Uterus (tissue), 4 donors: ENCODE measurements around the gene PRKG1. TPM values are rescaled to one million over a fixed set of nuclear protein-coding genes. Genes with fewer than 3 reads are reported as not detected.

Experiments
- DNase-seq, 2 donors: peaks; one replicate each; pipeline ENCODE4 v3.0.0-alpha.2; 2019 to 2020
- H3K27ac ChIP-seq, 2 donors: fragments of 200-600 bp; sonication (generic); 1 replicate in 1 of 2; 2 replicates in 1 of 2; pipeline ENCODE4 v1.5.1; 2016 to 2018
- H3K27me3 ChIP-seq, 2 donors: fragments of 200-600 bp; sonication (generic); one replicate each; pipeline ENCODE4 v1.5.1; 2018 to 2019; ENCODE audit warnings: control low read depth in 1 of 2
- H3K36me3 ChIP-seq, 2 donors: fragments of 200-600 bp; sonication (generic); one replicate each; pipeline ENCODE4 v1.5.1; 2019; ENCODE audit warnings: control low read depth in 1 of 2
- H3K4me1 ChIP-seq, 2 donors: fragments of 200-600 bp; sonication (generic); one replicate each; pipeline ENCODE4 v1.5.1; 2018 to 2019; ENCODE audit warnings: control low read depth in 1 of 2
- H3K4me3 ChIP-seq, 2 donors: fragments of 200-600 bp; sonication (generic); 1 replicate in 1 of 2; 2 replicates in 1 of 2; pipeline ENCODE4 v1.5.1; 2018 to 2019; ENCODE audit warnings: mild to moderate bottlenecking in 1 of 2
- H3K9me3 ChIP-seq, 2 donors: fragments of 200-600 bp; sonication (generic); one replicate each; pipeline ENCODE4 v1.5.1; 2019; ENCODE audit warnings: control low read depth in 1 of 2
- POLR2A ChIP-seq, 2 donors: fragments of 450-650 bp; IDR thresholded peaks; one replicate each; pipeline ENCODE4 v1.6.1; 2016; ENCODE audit warnings: antibody characterized with exemption in 2 of 2, mild to moderate bottlenecking in 1 of 2, moderate library complexity in 1 of 2
- intact Hi-C: fragments of 100-400 bp; cut with DNase I; formaldehyde crosslinking; loops from one replicate; pipeline ENCODE4 v1.15.1; 2023; ENCODE audit warnings: low total_unique reads
- total RNA-seq, 4 donors: library from RNA; depleted of rRNA in 3 of 4; stranded (reverse); fragments of >200 nt in 3 of 4; gene quantifications; one replicate each; pipeline versions ENCODE4 v1.1.0 to v1.2.4, GENCODE V29; 2014 to 2023
- TF ChIP-seq, protein P1 (sequence below), 4 experiments: fragments of 200-600 bp in 2 of 4; fragments of 450-650 bp in 2 of 4; sonication (generic) in 2 of 4; IDR thresholded peaks; one replicate each; pipeline ENCODE4 v1.5.1; 2016 to 2019; ENCODE audit warnings: antibody characterized with exemption in 4 of 4, mild to moderate bottlenecking in 2 of 4, moderate library complexity in 1 of 4
- donor health status: DM: yes; HTN: yes; CAD: no.

The PRKG1 gene
- total RNA-seq, 4 donors from 2014 or later, result 32.4 to 136 (median 69.6) TPM

DNA sequence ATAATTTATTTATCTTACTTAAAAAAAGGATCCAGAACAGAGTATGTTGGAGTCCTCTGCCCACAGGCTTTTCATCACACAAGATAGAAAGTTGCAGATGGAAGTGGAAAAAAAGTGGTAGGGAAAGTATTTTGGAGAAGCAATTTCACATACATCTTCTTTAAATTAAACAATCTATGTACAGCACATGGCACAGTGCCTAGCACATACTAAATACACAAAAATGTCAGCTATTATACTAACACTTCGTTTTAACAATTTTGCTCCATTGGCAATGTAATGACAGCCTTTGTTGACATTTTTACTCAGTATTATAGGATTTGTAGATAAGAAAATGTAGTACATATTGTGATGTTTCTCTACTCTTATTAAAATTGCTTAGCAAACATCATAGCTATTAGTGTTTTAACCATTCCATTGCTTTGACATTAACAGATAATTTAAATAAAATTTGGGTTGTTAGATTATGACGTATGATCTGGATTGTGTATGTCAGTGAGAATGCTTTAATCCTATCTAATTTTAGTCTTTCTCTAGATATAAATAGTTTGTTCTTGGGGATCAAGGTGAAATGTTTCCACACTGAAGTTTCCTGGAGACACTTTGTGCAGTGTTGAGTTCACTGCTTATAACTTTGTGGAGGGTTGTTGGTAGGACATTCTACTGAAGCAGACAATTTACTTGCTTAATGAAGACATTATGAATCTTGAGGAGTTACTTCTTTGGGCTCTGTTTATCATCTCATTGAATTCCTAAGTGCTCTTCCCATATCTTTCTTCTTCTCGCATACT, 1037.0 kb downstream of the PRKG1 start:
- intact Hi-C loops, result no loop called here

GRCh38 chr10:52115823-52116222, 1041.5 kb downstream of the PRKG1 start:
- DNase-seq, result no peak
- H3K36me3 ChIP-seq, result no peaks in the 10 kb centered on the region
- H3K4me1 ChIP-seq, result no peaks in the 10 kb centered on the region
- intact Hi-C loops, result no loop called here
- H3K4me3 ChIP-seq, result no peak overlapping the region
- H3K9me3 ChIP-seq, result no peaks in the 10 kb centered on the region
- H3K27me3 ChIP-seq, result no peaks in the 10 kb centered on the region
- H3K27ac ChIP-seq, result no peak overlapping the region
- TF ChIP-seq, protein P1, sequence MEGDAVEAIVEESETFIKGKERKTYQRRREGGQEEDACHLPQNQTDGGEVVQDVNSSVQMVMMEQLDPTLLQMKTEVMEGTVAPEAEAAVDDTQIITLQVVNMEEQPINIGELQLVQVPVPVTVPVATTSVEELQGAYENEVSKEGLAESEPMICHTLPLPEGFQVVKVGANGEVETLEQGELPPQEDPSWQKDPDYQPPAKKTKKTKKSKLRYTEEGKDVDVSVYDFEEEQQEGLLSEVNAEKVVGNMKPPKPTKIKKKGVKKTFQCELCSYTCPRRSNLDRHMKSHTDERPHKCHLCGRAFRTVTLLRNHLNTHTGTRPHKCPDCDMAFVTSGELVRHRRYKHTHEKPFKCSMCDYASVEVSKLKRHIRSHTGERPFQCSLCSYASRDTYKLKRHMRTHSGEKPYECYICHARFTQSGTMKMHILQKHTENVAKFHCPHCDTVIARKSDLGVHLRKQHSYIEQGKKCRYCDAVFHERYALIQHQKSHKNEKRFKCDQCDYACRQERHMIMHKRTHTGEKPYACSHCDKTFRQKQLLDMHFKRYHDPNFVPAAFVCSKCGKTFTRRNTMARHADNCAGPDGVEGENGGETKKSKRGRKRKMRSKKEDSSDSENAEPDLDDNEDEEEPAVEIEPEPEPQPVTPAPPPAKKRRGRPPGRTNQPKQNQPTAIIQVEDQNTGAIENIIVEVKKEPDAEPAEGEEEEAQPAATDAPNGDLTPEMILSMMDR (IDR thresholded peaks at IDR 0.05), result no peak
- TF ChIP-seq POLR2A (IDR thresholded peaks at IDR 0.05), result no peak

More for the DNA sequence above, 1037.0 kb downstream of the PRKG1 start:
- Histone ChIP-seq H3K27ac (no peak overlapping the region), H3K27me3 (no peaks in the 10 kb centered on the region), H3K36me3 (no peaks in the 10 kb centered on the region), H3K9me3 (no peaks in the 10 kb centered on the region), H3K4me3 (no peak overlapping the region), H3K4me1 (no peaks in the 10 kb centered on the region)
- no peak for TF ChIP-seq POLR2A (IDR thresholded peaks at IDR 0.05)
- DNase-seq, result no peak

GRCh38 chr10:52119507-52119906, 1045.2 kb downstream of the PRKG1 start:
- no peaks in the 10 kb centered on the region for H3K9me3 ChIP-seq

DNA sequence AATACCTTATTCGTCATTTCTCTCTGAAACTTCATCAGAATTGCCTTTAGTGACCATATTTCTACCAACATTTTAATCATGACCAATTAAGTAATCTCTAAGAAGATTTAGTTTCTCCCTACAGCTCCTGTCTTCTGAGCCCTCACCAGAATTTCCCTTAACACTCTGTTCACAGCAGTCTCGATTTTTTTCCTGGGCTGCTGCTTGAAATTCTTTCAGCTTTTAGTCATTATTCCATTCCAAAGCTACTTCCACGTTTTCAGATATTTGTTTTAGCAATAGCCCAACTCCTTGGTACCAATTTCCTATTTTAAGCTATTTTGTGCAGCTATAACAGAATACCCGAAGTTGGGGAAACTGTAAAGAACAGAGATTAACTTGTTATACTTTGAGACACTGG, 1047.4 kb downstream of the PRKG1 start:
- Histone ChIP-seq H3K4me3 (no peak overlapping the region), H3K4me1 (no peaks in the 10 kb centered on the region), H3K36me3 (no peaks in the 10 kb centered on the region), H3K27ac (no peak overlapping the region), H3K9me3 (no peaks in the 10 kb centered on the region), H3K27me3 (no peaks in the 10 kb centered on the region)
- TF ChIP-seq POLR2A (IDR thresholded peaks at IDR 0.05), result no peak
- TF ChIP-seq, protein P1 (IDR thresholded peaks at IDR 0.05), result no peak
- intact Hi-C loops, result no loop called here
- DNase-seq, result no peak

More at GRCh38 chr10:52119507-52119906, 1045.2 kb downstream of the PRKG1 start:
- no peak overlapping the region for H3K4me3 ChIP-seq
- TF ChIP-seq, protein P1 (IDR thresholded peaks at IDR 0.05), result no peak
- TF ChIP-seq POLR2A (IDR thresholded peaks at IDR 0.05), result no peak
- H3K36me3 ChIP-seq, result no peaks in the 10 kb centered on the region
- H3K27me3 ChIP-seq, result no peaks in the 10 kb centered on the region
- DNase-seq, result no peak
- H3K27ac ChIP-seq, result no peak overlapping the region
- intact Hi-C loops, result no loop called here
- H3K4me1 ChIP-seq, result no peaks in the 10 kb centered on the region

DNA sequence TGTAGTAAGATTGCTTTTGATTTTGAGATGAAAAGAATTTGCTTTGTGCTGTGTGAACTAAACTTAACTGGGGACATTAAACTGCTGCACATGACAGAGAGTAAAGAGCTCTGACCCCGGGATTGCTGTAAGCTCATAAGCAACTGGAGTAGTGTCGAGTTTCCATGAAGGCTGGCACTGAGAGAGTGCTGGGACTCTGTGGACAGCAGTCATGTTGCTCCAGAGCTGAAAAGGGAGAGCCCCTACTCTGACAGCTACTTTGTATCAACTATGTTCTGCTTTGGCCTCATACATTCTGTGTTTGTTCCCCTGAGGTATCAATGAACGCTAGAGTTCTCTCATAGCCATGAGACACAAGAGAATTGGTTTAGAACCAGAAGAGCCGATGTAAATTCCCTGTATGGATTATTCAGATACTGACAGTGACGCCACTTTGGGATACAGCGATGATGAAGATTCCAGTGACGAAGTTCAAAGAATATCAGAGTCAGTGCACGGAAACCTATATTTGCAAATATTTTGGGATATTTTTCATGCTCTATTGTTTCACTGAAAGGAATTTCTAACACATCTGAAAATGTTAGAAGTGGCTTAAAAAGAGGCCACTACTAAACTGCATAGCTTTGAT, 1053.9 kb downstream of the PRKG1 start:
- no peak overlapping the region for H3K4me3 ChIP-seq
- no peak for TF ChIP-seq POLR2A (IDR thresholded peaks at IDR 0.05)
- TF ChIP-seq, protein P1 (IDR thresholded peaks at IDR 0.05), result no peak
- DNase-seq, result no peak
- no peak overlapping the region for H3K27ac ChIP-seq
- H3K9me3 ChIP-seq, result no peaks in the 10 kb centered on the region
- intact Hi-C loops, result no loop called here
- no peaks in the 10 kb centered on the region for H3K36me3 ChIP-seq
- no peaks in the 10 kb centered on the region for H3K27me3 ChIP-seq
- H3K4me1 ChIP-seq, result no peaks in the 10 kb centered on the region
